HG03064 (cell line): ENCODE results near the gene CDH13.

Experiments used
- ATAC-seq: cut with Tn5 transposase; IDR thresholded peaks from one replicate; pipeline ENCODE4 v1.9.1; 2021; ENCODE audit warnings: low read depth; ENCODE audit not compliant: unreplicated experiment

CDH13 gene

GRCh38 chr16:83666449-83666848, 1039.7 kb downstream of the CDH13 start:
- no peak for ATAC-seq

GRCh38 chr16:83669456-83669855, 1042.7 kb downstream of the CDH13 start:
- ATAC-seq: no peak

GRCh38 chr16:83674931-83675535, 1048.3 kb downstream of the CDH13 start:
- ATAC-seq: no peak

GRCh38 chr16:83676086-83676485, 1049.3 kb downstream of the CDH13 start:
- no peak for ATAC-seq

- ATAC-seq: no peak
Measured at GRCh38 chr16:83680980-83681379, 1054.2 kb downstream of the CDH13 start.

GRCh38 chr16:83681381-83681956, 1054.7 kb downstream of the CDH13 start:
- ATAC-seq: no peak

GRCh38 chr16:83682116-83682867, 1055.5 kb downstream of the CDH13 start:
- ATAC-seq: no peak

- no peak for ATAC-seq
Measured at GRCh38 chr16:83682868-83683235, 1056.1 kb downstream of the CDH13 start.

GRCh38 chr16:83685615-83686165, 1058.9 kb downstream of the CDH13 start:
- ATAC-seq: no peak

GRCh38 chr16:83686726-83687125, 1060.0 kb downstream of the CDH13 start:
- no peak for ATAC-seq

- ATAC-seq: no peak
Measured at GRCh38 chr16:83689385-83689831, 1062.6 kb downstream of the CDH13 start.

GRCh38 chr16:83692224-83692623, 1065.5 kb downstream of the CDH13 start:
- ATAC-seq: no peak

GRCh38 chr16:83698964-83699363, 1072.2 kb downstream of the CDH13 start:
- no peak for ATAC-seq

GRCh38 chr16:83699817-83700216, 1073.0 kb downstream of the CDH13 start:
- ATAC-seq: no peak

- no peak for ATAC-seq
Measured at GRCh38 chr16:83700918-83701317, 1074.1 kb downstream of the CDH13 start.

- ATAC-seq: no peak
Measured at GRCh38 chr16:83701494-83701893, 1074.7 kb downstream of the CDH13 start.

- no peak for ATAC-seq
Measured at GRCh38 chr16:83704656-83705055, 1077.9 kb downstream of the CDH13 start.

GRCh38 chr16:83705856-83706255, 1079.1 kb downstream of the CDH13 start:
- no peak for ATAC-seq

GRCh38 chr16:83706394-83706793, 1079.6 kb downstream of the CDH13 start:
- no peak for ATAC-seq

GRCh38 chr16:83711069-83711468, 1084.3 kb downstream of the CDH13 start:
- no peak for ATAC-seq

GRCh38 chr16:83713597-83713996, 1086.8 kb downstream of the CDH13 start:
- no peak for ATAC-seq

- no peak for ATAC-seq
Measured at GRCh38 chr16:83714286-83714685, 1087.5 kb downstream of the CDH13 start.
